Colon (tissue), 2 donors: ENCODE data around the gene IL18.
"Not testable (repeated sequence)": the region's sequence is repeated elsewhere in the genome, so short reads cannot be mapped to it uniquely, and the experiment has no call there.

ENCODE experiments used
- FAIRE-seq: peaks from 2 replicates; lab custom pipeline; 2012; peaks lifted over from hg19 to GRCh38; lab: Jason Lieb, UNC
- donor health status: control.
- donor health status: control.

The IL18 gene

GRCh38 chr11:112172362-112172994, 8.6 kb upstream of the IL18 start:
- FAIRE-seq: peak; percentile 69

GRCh38 chr11:112167145-112167544, 3.3 kb upstream of the IL18 start, which contains the start of gene TEX12:
Gene TEX12 (plus strand): TSS chr11:112167372. CDS start chr11:112169269, 1,897 bp downstream.
- FAIRE-seq: no peak

GRCh38 chr11:112166562-112166961, 2.7 kb upstream of the IL18 start:
- FAIRE-seq: peak; percentile 36

GRCh38 chr11:112165049-112165448, 1.2 kb upstream of the IL18 start:
- no peak for FAIRE-seq

- FAIRE-seq: no peak
Measured at GRCh38 chr11:112162761-112163546, 940 bp downstream of the IL18 start.

- FAIRE-seq: not testable (repeated sequence)
Measured at GRCh38 chr11:112162200-112162599, 1.7 kb downstream of the IL18 start.

- FAIRE-seq: no peak
Measured at GRCh38 chr11:112161012-112161411, 2.9 kb downstream of the IL18 start.

GRCh38 chr11:112160091-112160848, 3.6 kb downstream of the IL18 start:
- FAIRE-seq: no peak

- no peak for FAIRE-seq
Measured at GRCh38 chr11:112159098-112160065, 4.5 kb downstream of the IL18 start.

- no peak for FAIRE-seq
Measured at GRCh38 chr11:112156956-112157766, 6.7 kb downstream of the IL18 start.

- FAIRE-seq: peak; percentile 51
Measured at GRCh38 chr11:112156153-112156955, 7.5 kb downstream of the IL18 start.

- no peak for FAIRE-seq
Measured at GRCh38 chr11:112150517-112150916, 13.4 kb downstream of the IL18 start.

- no peak for FAIRE-seq
Measured at GRCh38 chr11:112143597-112143996, 20.3 kb downstream of the IL18 start.

GRCh38 chr11:112134473-112134872, 29.4 kb downstream of the IL18 start:
- no peak for FAIRE-seq

- no peak for FAIRE-seq
Measured at GRCh38 chr11:112132737-112133136, 31.2 kb downstream of the IL18 start.

GRCh38 chr11:112129656-112130055, 34.2 kb downstream of the IL18 start:
- no peak for FAIRE-seq

GRCh38 chr11:112128483-112129121, 35.3 kb downstream of the IL18 start:
- FAIRE-seq: peak; percentile 38

- FAIRE-seq: no peak
Measured at GRCh38 chr11:112127056-112127455, 36.8 kb downstream of the IL18 start.

GRCh38 chr11:112123129-112123528, 40.8 kb downstream of the IL18 start:
- FAIRE-seq: no peak
